Left renal cortex interstitium (tissue), 4 donors: Measurements from ENCODE around the gene ZBTB7C. TPM values are rescaled to one million over a fixed set of nuclear protein-coding genes. Genes with fewer than 3 reads are reported as not detected.
A peak's percentile ranks its signal among the peaks of the same experiment; 100 is the strongest.

ENCODE experiments used
- DNase-seq, 4 donors: peaks; one replicate each; pipeline ENCODE4 v3.0.0-alpha.2; 2013; ENCODE audit warnings: low read depth in 4 of 4, low spot score in 2 of 4, missing footprints in 1 of 4
- polyA plus RNA-seq, 4 donors: library from polyadenylated mRNA; unstranded; fragments of 120-200 nt; gene quantifications; one replicate each; pipeline ENCODE4 v1.2.1, GENCODE V29; 2013; ENCODE audit not compliant: insufficient read length in 4 of 4

Gene ZBTB7C
- polyA plus RNA-seq, 4 donors = 12.6 to 18.4 (median 15.7) TPM

DNA sequence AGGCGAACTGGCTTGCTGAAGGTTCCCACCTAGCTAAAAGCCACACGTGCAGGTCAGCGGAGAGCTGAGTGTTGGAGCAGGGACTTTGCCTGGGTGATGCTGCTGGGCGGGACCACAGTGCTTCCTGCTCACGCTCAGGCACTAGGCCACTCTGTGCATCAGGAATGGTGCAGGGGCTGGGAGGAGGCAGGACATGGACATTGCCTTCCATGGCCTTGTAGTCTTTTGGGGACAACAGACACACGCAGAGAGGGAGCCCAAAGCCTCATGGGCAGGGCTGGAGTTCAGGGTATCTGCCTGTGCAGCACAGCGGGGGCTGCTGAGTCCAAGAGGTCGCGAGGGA, 207.2 kb downstream of the ZBTB7C start:
- DNase-seq = no peak

DNA sequence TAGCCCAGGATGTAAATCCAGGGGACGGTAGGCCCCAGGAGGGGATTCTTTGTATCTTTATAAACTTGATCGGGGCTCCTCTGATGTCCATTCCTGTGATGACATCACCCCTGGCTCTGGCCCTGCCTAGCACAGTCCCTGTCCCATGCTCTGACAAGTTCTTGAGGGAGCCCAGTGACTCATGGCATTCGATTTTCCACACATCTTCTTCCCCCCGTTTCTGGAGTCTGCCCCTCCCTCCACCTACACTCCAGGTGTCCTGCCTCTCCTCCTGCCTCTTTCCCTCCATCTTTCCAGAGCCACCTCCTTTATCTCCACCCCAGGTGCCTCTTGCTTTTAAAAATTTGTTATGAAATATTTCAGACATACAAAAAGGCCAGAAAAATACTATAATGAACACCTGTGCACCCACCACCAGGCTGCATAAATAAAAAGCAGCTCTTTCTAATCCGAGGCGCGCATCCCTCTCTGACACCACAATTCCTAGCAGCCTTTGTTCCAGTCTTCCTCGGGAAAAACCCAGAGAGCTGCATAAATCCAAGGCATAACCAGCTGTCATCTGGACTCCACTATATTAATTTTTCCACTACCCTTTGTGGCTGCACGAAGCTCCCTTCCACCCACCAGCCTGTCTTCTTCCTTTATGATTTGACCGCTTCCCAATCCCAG, 207.7 kb downstream of the ZBTB7C start:
- no peak for DNase-seq

DNA sequence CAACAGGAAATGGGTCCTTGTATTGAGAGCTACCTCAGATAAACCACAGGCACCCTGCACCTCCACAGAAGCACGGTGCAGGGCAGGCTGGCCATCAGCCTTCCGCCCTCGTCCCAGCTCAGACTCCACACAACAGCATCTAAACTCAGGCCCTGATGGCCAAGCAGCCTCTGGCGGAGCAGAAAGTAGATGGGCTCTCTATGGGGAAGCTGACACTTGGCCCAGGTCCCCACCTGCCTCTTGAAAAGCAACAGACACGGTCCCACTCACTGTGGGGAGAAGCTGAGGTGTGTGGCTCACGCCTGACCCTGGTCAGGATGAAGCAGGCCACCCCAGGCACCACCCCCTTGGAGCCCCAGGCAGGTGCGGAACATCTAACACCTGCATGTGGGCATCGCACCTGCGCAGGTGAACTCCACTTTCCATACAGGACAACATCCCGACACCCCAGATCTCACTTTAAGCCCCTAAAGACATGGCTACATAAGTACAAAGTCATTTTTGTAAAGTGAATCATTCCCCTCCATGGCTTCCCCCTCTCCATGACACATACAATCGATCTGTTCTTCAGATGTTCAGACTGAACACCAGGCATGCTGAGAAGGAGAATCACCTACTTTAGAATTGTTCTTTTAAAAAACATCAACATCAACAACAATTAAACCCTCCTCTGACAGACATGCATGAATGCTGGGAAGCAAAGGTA, 208.4 kb downstream of the ZBTB7C start:
- no peak for DNase-seq

DNA sequence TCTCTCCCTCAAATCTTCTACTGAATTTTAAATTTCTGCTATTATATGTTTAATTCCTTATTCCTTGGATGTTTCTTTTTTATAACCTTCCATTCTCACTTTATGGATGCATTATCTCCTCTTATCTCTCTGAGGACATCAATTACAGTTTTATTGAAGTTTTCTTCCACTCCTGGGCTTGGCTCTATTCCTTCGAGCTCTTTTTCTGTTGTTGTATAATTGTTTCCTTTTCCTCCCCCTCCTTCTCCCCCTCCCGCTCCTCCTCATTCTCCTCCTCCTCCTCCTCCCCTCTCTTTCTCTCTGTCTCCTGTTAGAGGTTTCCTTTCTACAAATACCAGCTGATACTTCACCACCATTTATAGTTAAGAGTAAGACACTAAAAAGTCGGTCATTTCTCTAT, 209.8 kb downstream of the ZBTB7C start:
- no peak for DNase-seq

DNA sequence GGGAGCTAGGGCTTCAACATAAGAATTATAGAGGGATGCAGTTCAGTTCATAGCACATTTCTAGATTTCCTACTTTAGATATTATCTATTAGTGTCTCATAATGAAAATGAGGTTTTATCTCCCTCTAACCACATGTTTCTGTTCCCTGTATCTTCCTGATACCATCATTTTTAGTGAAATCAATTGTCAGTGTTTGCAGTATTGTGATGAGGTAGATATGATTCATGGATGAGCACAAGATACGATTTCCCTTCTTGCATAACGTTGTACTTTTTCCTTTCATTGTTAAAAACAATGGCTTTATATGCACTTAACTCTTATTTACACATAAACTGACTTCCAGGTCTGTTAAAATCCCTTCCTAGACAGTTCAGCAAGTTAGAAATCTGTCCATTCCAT, 211.4 kb downstream of the ZBTB7C start:
- DNase-seq = no peak

DNA sequence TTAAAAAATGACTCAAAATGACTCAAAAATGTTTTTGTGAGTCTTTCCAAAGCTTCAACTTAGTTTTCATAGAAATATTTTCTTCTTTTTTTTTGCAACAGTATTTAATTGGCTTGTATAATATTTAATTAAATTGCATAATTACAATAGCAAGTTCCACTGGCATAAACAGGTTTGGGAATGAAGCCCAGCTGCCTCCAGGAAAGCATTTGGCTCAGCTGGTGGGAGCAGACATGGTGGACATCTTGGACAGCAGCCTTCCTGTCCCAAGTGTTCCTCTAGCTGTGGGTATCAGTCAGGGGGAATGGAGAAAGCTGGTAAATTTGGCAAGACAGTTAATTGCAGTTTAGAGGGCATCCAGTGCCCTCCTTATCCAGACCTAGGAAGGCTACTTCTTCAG, 213.4 kb downstream of the ZBTB7C start:
- no peak for DNase-seq

DNA sequence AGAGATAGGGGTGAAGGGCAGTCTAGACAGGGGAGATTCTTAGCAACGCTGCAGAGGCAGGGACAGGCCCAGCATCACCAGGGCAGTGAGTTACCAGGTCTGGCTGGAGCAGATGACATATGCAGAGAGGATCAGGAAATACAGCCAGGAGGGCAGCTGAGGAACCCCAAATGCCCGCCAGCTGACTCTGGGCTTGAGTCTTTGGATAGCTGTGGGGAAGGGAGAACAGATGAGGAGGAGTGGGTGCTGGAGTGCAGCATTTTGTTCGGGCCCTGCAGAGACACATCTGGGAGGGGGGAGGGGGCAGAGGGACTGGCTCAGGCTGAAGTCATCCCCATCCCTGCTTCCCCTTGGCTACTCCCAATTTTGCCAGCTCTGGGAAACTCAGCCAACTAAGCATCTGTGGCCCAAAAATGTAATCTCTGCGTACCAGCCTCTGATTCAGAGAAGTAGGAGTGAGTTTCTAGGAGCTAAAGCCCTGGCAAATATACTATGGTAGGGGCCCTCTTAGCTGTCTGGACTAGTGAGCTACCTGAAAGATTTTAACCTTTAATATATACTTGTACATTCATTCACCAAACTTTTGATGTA, 214.5 kb downstream of the ZBTB7C start:
- no peak for DNase-seq

DNA sequence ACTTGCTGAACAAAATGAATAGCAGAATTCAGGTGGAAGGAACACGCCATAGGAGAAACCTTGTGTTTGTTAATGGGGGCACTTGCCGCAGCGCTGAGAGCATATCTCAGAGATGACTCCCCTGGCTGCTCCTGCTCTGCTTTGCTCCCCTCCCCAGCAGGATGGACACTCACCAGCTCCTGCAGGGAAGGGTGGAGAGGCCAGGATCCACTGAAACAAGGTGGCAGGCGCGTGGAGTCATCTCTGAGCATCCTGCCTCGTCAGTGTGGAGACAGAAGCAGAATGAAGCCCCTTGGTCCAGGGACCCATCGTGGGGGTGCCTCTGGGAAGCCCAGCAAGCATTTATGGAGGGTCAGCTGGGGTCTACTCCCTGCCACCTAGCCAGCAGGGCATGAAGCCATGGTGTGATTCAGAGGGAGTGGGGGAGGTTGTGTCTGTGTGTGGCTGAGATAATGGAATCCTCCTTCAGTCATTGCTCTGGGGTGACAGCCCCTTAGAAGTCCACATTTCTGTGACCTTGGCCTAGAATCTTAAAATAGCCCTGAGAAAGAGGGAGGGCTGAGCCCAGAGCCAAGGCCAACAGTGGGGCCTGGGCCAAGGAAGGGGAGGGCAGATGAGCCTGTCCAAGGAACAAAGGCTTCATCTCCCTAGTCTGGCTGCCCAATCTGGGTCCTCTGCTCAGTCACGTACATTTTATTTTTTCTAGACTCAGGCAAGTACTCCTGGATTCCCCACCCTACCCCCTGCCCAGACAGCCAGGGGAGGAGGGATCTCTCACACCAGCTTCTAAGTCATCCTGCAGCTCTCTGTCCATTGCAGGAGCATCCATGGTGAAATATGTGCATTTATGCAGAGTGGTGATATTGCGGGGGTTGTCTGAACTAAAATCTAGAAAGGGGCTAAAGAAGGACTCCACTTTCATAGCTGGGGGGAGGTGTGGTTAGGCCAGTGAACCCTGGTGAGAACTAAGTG, 215.4 kb downstream of the ZBTB7C start:
- DNase-seq = no peak

DNA sequence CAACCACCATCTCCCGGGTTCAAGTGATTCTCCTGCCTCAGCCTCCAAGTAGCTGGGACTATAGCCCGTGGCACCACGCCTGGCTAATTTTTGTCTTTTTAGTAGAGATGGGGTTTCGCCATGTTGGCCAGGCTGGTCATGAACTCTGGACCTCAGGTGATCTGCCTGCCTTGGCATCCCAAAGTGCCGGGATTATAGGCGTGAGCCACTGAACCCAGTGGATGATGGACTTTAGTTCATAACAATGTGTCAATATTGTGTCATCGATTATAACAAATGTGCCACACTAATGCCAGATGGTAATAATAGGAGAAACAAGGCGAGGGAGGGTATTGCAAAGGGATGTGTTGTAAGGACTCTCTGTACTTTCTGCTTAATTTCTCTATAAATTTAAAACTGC, 216.6 kb downstream of the ZBTB7C start:
- DNase-seq = no peak

DNA sequence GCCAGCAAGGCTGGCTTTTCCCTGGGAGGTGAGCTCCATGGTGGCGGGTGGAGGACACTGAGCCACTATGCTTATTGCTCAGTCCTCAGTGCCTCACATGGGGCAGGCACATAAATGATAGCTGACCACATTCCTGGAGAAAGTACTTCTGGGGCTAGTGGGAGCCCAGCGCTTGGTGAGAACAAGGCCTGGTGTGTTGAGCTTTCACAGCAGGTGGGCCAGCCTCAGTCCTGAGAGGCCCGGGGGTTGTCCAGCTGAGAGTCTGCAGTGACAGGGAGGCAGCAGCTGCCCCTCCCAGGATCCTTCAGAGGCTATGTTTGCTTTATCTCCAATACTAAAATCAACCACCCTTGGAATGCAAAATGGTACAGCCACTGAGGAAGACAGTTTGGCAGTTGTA, 217.7 kb downstream of the ZBTB7C start:
- DNase-seq = no peak

DNA sequence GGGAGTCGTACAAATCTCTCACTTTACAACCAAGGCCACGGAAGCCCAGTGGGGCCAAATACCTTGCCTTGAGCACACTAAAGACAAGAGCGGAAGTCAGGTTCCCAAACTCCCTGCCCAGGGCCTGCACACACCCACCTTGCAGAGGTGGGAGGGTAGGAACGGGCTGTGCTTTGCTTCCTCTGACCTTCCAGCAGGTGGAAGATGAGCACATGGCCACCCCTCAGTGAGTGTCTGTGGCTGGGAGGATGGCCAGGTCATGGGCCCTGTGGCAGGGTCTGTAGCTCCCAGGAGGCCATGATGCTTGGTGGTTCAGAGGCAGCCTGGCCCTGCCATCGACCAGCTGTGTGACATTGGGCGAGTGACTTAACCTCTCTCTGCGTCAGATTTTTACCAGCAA, 218.2 kb downstream of the ZBTB7C start:
- DNase-seq = no peak

DNA sequence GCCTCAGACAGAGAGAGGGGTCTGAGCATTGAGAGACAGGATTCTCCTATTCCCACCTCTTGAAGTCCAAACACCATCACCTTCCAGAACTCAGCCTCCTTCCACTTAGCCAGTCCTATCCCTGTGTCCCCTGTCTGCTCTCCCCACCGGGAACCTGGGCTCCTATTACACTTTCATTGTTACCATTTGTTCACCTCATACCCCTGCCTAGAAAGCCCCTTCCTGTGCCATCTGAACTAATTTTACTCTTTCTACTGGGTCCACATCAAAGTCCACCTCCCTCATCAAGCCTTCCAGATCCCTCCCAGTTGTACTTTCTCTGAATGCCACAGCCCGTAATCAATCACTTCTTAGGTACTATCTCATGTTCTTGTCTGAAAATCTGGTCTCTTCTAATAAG, 220.6 kb downstream of the ZBTB7C start:
- DNase-seq = no peak

DNA sequence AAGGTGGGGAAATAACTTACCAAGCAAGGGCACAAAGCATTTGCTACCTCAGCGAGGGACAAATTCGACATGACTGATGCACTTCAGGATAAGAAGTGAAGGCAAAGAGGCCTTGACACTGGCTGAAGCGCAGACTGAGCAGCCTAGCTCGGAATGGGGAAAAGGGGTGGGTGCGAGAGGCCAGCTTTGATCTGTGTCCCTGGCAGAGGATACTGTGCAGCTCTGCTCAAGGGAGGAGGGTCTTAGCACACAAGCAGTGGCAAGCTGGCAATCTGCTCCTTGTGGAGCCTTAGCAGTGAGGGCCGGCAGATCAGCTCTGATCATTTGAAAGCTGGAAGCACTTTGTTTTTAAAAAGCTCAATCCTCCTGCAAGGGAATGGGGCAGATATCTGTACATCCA, 222.3 kb downstream of the ZBTB7C start:
- no peak for DNase-seq

DNA sequence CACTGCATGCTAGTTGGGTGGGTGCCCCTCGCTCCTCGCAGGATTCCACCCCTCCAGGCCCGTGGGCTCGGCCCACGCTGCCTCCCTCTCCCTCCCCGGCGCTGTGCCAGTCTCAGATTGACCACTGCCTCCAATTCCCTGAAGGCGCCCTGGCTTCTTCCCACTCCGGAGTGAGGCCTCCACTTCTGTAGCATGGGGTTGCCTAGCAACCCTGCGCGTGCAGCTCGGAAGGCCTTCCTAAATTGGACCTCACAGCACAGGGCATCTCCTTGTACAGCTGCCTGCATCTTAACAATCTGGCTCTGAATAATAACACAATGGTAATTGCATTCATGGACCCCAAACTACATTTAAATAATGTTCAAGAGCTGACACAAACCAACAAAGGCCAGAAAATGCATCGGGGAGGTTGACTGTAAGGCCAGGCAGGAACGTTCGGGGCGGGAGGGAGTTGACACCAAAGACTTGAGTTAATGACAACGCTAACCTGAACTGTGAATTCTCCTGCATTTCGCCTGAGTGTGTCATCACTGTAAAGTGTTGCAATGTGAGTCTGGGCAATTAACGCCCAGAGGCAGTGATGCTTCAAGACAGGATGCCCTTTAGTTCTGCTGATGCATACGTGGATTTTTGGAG, 222.9 kb downstream of the ZBTB7C start:
- peak in 1 of 4 donors; percentile 56 for DNase-seq

DNA sequence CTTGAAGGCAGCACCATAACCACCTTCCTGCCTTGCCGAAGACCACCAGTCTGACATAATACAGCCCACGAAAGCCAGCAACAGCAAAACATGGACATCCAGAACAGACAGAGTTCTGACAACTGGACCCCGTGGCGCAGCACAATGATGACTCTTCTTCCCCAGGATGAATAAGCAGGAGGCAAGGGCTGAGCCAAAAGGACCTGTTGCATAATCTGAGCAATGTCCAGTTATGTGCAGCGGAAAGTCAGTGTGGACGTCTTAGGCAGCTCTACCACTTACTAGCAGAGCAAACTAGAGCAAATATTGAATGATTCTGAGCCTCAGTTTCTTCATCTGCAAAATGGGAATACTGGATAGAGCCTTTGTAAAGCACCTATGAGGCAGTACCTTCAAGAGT, 225.1 kb downstream of the ZBTB7C start:
- DNase-seq = no peak

DNA sequence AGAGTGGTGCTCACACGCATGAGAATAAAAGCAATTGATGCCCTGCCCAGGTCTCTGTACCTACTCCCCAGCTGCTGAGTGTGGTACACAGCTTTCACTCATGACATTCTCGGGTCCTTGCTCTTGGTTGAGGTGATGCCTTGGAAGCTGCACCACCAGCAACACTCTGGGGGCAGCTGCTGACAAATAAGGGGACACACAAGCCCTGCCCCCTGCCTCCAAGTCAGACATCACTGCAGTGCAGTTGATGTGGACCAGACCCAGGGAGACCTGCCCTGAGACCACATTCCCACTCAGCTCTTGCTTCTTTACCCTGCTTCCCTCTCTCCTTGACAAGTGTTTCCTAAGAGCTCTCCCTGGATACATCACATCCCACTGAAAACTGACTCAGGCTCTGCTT, 225.6 kb downstream of the ZBTB7C start:
- DNase-seq = no peak

DNA sequence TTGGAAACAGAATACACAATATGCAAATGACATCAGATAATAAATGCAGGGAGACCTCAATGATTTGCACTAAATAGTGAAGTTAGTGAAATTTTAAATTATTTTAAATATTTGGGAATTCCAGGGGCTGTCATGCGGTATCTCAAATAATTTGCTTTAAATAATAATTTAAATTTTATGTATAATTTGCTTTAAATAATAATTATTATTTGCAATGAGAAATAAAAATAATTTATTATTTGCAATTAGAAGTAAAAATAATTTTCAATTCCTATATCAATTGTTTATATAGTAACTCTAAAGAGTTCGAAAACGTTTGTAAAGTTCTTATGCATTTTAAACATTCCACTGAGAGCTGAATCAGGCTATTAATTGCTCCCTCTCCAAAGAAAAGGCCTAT, 226.4 kb downstream of the ZBTB7C start:
- DNase-seq = no peak

DNA sequence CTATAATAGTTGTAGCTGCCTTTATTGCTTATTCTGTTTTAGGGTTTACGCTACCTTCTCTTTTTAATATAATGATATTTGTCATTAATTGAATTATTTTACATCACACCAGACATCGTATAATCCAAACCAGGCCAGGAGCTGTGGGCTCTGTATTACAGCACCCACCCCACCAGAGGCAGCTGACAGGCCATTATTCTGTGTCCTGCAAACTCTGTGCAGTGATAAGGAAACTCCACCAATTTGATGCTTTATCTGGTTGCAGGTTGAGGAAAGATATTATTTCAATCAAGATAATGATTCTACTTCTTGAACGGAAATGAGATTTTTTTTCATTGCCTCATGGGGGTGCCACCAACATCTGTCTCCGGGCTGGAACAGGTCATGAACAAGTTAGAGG, 227.3 kb downstream of the ZBTB7C start:
- DNase-seq = no peak

DNA sequence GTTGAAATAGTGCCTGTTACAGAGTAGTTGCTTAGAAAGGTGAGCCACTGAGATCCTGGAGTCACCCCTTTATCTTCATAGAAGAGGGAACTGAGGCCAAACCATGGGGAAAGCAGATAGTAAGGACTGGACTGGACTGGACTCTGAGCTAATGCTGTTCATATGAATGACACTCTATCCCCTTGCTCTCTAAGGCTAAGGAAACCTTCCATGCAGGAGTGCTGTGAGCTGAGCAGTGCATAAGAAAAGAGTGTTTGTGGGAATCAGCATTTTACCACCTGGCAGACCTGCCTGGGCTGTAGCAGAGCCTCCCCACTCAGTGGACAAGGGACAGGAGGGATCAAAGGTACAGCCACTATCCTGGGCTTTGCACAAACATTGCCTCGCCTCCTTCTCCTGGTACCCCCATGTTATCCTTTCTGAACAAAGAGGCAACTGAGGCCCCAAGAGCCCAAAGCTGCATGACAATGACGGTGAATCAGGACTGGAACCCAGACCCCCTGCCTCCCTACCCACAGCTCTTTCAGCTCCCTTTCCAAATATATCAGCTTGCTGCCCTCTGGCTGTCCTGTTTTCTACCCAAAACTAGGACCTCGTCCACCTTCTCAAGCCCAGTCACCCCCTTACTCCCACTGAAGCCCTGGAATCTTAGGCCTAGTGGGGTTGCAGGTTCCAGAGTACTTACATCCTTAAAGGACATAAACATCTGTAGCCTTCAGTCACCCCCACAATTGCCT, 227.9 kb downstream of the ZBTB7C start:
- DNase-seq = no peak

DNA sequence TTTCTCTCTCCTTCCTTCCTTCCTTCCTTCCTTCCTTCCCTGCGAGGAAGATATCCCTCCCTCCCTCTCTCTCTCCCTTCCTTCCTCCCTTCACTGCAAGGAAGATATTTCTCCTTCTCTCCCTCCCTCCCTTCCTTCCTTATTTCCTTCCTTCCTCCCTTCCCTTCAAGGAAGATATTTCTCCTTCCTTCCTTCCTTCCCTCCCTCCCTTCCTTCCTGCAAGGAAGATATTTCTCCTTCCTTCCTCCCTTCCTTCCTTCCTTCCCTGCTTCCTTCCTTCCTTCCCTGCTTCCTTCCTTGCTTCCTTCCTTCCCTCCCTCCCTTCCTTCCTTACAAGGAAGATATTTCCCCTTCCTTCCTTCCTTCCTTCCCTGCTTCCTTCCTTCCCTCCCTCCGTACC, 229.5 kb downstream of the ZBTB7C start:
- no peak for DNase-seq
